AG09309 (cell line): Measurements from ENCODE around the gene CDKN1C.

ENCODE experiments used
- DNase-seq: peaks from one replicate; pipeline ENCODE4 v3.0.0-alpha.2; 2010; ENCODE audit warnings: low read depth
- H3K4me3 ChIP-seq: 2 replicates; pipeline ENCODE4 v1.5.1; 2011; ENCODE audit warnings: mild to moderate bottlenecking, low read depth, low read length, moderate library complexity; ENCODE audit not compliant: control insufficient read depth
- CTCF ChIP-seq: IDR thresholded peaks from 2 replicates; pipeline ENCODE4 v1.5.1; 2011; ENCODE audit warnings: mild to moderate bottlenecking, low read depth, low read length, inconsistent platforms; ENCODE audit not compliant: insufficient read depth, control insufficient read depth; ENCODE audit errors: missing control alignments

CDKN1C gene

GRCh38 chr11:2914455-2915195 lies 29.1 kb upstream of the CDKN1C start:
- no peak for DNase-seq
- H3K4me3 ChIP-seq, result no peak overlapping the region
- TF ChIP-seq CTCF, result no peak

- no peak overlapping the region for H3K4me3 ChIP-seq
- no peak for DNase-seq
- TF ChIP-seq CTCF, result no peak
Observed at GRCh38 chr11:2913776-2914175, 28.2 kb upstream of the CDKN1C start.

GRCh38 chr11:2913019-2913431 lies 27.4 kb upstream of the CDKN1C start:
- no peak for TF ChIP-seq CTCF
- no peak for DNase-seq
- no peak overlapping the region for H3K4me3 ChIP-seq

- no peak for TF ChIP-seq CTCF
- DNase-seq, result no peak
- H3K4me3 ChIP-seq, result no peak overlapping the region
Observed at GRCh38 chr11:2912498-2912897, 26.9 kb upstream of the CDKN1C start.

- H3K4me3 ChIP-seq, result no peak overlapping the region
- DNase-seq, result no peak
- no peak for TF ChIP-seq CTCF
Observed at GRCh38 chr11:2911785-2912391, 26.3 kb upstream of the CDKN1C start.

GRCh38 chr11:2911088-2911784 lies 25.7 kb upstream of the CDKN1C start:
- no peak overlapping the region for H3K4me3 ChIP-seq
- DNase-seq, result no peak
- TF ChIP-seq CTCF, result no peak
